NCI-H2029 treated with DMSO at 0.1 percent for 48 hours (cell line): ENCODE results near the gene LCE1D.

ENCODE experiments used
- DNase-seq: peaks from one replicate; lab custom pipeline; 2025; lab: John Stamatoyannopoulos, UW

LCE1D gene

DNA sequence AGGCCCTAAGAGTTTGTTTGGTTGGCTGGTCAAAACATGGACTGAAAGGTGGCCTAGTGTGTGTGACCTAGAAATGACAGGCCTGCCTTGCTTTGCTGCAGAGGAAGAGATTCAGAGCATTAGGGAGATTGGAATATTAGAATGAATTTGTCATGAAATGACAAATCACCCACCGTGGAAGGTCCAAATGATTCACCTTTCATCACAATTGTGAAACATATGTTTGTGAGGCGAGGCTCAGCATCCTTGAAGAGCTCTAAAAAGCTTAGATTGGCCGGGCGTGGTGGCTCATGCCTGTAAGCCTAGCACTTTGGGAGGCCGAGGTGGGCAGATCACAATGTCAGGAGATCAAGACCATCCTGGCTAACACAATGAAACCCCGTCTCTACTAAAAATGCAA, 20.8 kb downstream of the LCE1D start:
- no peak for DNase-seq

DNA sequence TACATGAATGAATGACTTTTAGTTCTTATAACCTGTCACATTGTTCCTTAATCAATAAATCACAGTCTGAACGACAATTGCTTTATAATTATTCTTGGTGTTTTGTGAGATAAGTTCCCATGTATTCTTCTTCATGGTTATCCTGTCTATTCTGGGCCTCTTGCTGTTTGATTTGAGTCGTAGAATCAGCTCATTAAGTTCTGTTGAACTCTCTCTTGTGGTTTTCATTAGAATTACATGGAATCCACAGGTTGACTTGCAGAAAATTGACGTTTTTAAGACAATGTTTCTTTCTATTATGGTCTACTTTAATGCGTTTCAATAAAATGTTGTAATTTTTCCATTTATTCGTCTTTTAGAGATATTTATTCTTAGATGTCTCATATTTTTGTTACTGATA, 26.8 kb downstream of the LCE1D start:
- DNase-seq = no peak

DNA sequence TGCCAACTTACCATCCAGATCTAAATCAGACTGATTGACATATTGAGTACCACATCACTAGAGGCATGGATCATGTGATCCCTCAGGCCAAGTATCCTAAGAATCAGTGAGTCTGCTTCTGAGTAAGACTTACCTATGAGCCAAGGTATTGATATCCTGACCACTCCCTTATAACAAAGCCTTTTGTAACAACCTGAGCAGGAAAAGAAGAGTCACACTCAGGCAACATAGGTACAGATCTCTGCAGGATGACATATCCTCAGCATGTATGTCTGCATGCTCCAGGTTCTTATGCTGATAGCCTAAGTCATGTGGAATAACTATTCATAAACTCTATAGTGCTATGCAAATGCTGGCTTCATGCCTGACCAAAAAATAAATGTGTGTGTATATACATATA, 28.4 kb downstream of the LCE1D start:
- no peak for DNase-seq

DNA sequence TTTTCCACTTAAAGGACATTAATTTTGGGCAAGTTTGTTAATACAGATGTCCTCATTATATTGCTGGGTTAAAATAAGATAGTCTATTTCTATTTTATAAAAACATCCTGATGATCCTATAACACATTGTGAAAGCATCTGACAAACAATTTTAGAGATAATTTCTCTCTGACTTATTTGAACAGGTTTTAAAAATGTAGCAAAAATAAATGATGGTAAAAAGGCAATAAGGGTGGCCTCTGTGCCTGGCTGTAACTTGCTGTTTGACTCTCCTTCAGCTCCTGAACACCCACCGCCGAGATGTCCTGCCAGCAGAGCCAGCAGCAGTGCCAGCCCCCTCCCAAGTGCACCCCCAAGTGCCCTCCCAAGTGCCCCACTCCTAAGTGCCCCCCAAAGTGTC, 30.7 kb downstream of the LCE1D start, which contains the start of gene LCE1A:
Gene LCE1A, plus strand, starts transcription at position 301 of the 400 bp plus-strand sequence. Its CDS starts 0 bp downstream, at position 301.
- DNase-seq = no peak

DNA sequence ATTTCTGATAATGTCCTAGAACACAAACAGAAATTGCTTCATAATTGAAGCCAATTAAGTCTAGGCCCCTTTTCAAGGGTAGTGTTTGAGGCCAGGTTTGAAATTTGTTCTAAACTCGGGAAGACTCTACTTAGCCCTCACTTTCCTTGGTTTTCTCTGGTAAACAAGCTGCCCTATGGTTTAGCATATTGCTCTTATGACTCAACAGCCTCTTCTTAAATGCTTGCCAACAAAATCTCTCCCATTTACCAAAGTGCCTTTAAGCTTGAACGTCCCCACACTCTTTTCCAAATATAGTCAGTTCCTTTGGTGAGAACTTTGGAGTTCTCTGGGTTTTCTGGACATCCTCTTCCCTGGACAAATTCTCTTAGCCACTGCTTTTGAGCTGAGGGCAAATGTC, 40.3 kb downstream of the LCE1D start:
- no peak for DNase-seq

DNA sequence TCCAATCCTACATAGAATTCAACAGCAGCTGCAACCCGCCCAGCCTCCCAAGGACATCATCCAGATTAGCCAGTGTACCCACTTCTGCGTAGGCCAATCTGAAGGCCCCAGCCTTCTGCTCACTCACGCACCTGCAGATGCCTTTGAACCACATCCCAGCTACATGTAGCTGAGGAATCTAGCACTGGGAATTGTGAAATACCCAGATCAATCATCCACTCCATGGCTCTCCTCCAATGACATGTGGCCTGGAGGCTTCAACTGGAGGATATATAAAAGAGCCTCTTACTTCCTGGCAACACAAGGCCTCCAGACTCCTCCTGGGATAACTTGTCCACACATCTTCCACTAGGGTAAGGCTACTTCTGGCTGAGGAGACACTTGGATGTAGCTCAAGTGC, 46.0 kb downstream of the LCE1D start, which contains the start of gene LCE6A:
Gene LCE6A, plus strand, starts transcription at position 301 of the 400 bp plus-strand sequence. CDS start 665 bp downstream, outside the sequence.
- no peak for DNase-seq
